ENCODE data around the gene NCAM2.

Gene NCAM2

GRCh38 chr21:21530680-21531079 lies 532.5 kb downstream of the NCAM2 start:
- no peaks in the 10 kb centered on the region for H3K9me3 ChIP-seq (ENCODE audit: control insufficient read depth, insufficient read depth, low read length)
- H3K9ac ChIP-seq (ENCODE audit: low read depth, low read length), result no peak overlapping the region
- no peak overlapping the region for H3K27ac ChIP-seq (ENCODE audit: low read depth, low read length)
- no peaks in the 10 kb centered on the region for H3K4me1 ChIP-seq (ENCODE audit: control insufficient read depth, insufficient read depth, low read length)
- H3K36me3 ChIP-seq (ENCODE audit: control insufficient read depth, insufficient read depth, low read length), result no peaks in the 10 kb centered on the region
- no peaks in the 10 kb centered on the region for H3K27me3 ChIP-seq (ENCODE audit: control insufficient read depth, insufficient read depth, low read length)
- no peak overlapping the region for H3K4me3 ChIP-seq (ENCODE audit: low read depth, low read length)

- Histone ChIP-seq H3K4me3 (ENCODE audit: low read depth, low read length) (no peak overlapping the region), H3K27ac (ENCODE audit: low read depth, low read length) (no peak overlapping the region), H3K4me1 (ENCODE audit: control insufficient read depth, insufficient read depth, low read length) (no peaks in the 10 kb centered on the region), H3K36me3 (ENCODE audit: control insufficient read depth, insufficient read depth, low read length) (no peaks in the 10 kb centered on the region), H3K27me3 (ENCODE audit: control insufficient read depth, insufficient read depth, low read length) (no peaks in the 10 kb centered on the region), H3K9me3 (ENCODE audit: control insufficient read depth, insufficient read depth, low read length) (no peaks in the 10 kb centered on the region), H3K9ac (ENCODE audit: low read depth, low read length) (no peak overlapping the region)
Measured at GRCh38 chr21:21547368-21547953, 549.3 kb downstream of the NCAM2 start.

- Histone ChIP-seq H3K27ac (ENCODE audit: low read depth, low read length) (no peak overlapping the region), H3K9me3 (ENCODE audit: control insufficient read depth, insufficient read depth, low read length) (peaks cover 13% of the 10 kb centered on the region), H3K9ac (ENCODE audit: low read depth, low read length) (no peak overlapping the region), H3K36me3 (ENCODE audit: control insufficient read depth, insufficient read depth, low read length) (no peaks in the 10 kb centered on the region), H3K4me3 (ENCODE audit: low read depth, low read length) (no peak overlapping the region), H3K4me1 (ENCODE audit: control insufficient read depth, insufficient read depth, low read length) (no peaks in the 10 kb centered on the region), H3K27me3 (ENCODE audit: control insufficient read depth, insufficient read depth, low read length) (no peaks in the 10 kb centered on the region)
Measured at GRCh38 chr21:21559285-21560045, 561.3 kb downstream of the NCAM2 start.
